Measurements from ENCODE around the gene PWP1.

DNA sequence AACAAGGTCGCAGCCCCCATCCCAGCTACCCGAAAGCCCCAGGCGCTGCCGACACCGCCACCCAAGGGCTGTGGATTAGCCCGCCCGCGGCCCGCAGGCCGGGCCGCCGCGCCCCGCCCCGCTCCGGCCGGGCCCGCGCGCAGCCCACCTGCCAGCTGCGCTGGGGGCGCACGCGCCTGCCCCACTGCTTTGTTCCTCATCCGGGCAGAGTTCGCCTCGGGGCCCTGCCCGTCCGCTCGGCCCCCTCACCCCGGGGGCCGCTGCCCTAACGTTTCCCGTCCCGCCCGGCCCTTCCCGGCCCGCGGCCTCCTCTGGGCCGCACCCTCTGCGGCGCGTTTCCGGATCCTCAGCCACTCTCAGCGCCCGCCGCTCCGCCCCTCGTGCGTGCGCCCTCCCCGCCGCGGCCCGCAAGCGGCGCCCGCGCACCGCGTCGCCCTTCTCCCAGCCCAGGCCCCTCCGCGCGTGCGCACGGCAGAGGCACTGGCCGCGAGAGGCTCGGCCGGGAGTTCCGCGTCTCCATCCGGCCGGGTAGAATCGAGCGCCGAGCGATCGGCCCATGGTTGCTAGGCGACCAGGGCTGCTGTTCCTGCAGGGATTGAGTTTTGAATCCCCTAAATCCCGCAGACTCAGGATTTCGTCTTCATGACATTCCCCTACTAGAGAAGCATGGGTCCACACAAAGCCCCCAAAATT, 75.4 kb downstream of the PWP1 start, which contains the start of gene PRDM4:
- peak; percentile 81 for TF ChIP-seq CHD2 (IDR thresholded peaks at IDR 0.05; ENCODE audit: low read depth, low read length)
- TF ChIP-seq SMARCC2 (IDR thresholded peaks at IDR 0.05; ENCODE audit: low read depth): no peak
